ENCODE data around the gene ARFGAP2. TPM values are rescaled to one million over a fixed set of nuclear protein-coding genes. Genes with fewer than 3 reads are reported as not detected.

ARFGAP2 gene
- total RNA-seq, 1 experiment from 2014 or later = 73.5 TPM

DNA sequence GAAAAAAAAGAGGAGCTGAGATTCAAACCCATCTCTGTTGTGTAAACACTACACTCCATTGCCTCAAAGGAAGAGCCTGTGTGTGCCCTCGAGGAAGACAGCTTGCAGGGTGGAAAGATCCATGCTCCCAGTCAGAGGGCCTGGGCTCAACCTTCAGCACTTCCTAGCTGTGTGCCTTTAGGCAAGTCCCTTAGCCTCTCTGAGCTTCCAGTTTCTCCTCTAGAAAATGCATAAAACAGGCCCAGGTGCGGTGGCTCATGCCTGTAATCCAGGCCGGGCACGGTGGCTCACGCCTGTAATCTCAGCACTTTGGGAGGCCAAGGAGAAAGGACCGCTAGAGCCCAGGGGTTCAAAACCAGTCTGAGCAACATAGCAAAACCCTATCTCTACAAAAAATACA, 4.6 kb upstream of the ARFGAP2 start:
- BruUV-seq (replicated peaks) = no TSS peak
- TF ChIP-seq, protein P1, sequence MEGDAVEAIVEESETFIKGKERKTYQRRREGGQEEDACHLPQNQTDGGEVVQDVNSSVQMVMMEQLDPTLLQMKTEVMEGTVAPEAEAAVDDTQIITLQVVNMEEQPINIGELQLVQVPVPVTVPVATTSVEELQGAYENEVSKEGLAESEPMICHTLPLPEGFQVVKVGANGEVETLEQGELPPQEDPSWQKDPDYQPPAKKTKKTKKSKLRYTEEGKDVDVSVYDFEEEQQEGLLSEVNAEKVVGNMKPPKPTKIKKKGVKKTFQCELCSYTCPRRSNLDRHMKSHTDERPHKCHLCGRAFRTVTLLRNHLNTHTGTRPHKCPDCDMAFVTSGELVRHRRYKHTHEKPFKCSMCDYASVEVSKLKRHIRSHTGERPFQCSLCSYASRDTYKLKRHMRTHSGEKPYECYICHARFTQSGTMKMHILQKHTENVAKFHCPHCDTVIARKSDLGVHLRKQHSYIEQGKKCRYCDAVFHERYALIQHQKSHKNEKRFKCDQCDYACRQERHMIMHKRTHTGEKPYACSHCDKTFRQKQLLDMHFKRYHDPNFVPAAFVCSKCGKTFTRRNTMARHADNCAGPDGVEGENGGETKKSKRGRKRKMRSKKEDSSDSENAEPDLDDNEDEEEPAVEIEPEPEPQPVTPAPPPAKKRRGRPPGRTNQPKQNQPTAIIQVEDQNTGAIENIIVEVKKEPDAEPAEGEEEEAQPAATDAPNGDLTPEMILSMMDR (IDR thresholded peaks at IDR 0.05 in 2 of 3, conservative IDR thresholded peaks at IDR 0.05 in 1 of 3; ENCODE audit: borderline replicate concordance in 1 of 3, insufficient read depth in 1 of 3, low read depth in 2 of 3, low read length in 2 of 3) = no peak
- TF ChIP-seq CBX3 (IDR thresholded peaks at IDR 0.05; ENCODE audit: low read depth) (no peak), POLR2A (IDR thresholded peaks at IDR 0.05; ENCODE audit: borderline replicate concordance, extremely low read depth, insufficient read depth, insufficient read length) (no peak), RAD21 (IDR thresholded peaks at IDR 0.05; ENCODE audit: low read depth) (no peak), YY1 (IDR thresholded peaks at IDR 0.05; ENCODE audit: extremely low read depth, insufficient replicate concordance, low read depth, low read length) (no peak), SP1 (IDR thresholded peaks at IDR 0.05; ENCODE audit: low read depth) (no peak), SIN3A (IDR thresholded peaks at IDR 0.05; ENCODE audit: low read depth) (no peak), ZFX (IDR thresholded peaks at IDR 0.05) (no peak), CEBPB (IDR thresholded peaks at IDR 0.05; ENCODE audit: low read depth) (no peak), FOSL1 (IDR thresholded peaks at IDR 0.05; ENCODE audit: low read depth) (no peak), ZNF274 (IDR thresholded peaks at IDR 0.05; ENCODE audit: low read depth, low read length) (no peak), EZH2phosphoT487 (IDR thresholded peaks at IDR 0.05; ENCODE audit: borderline replicate concordance) (no peak), ELF1 (IDR thresholded peaks at IDR 0.05; ENCODE audit: borderline replicate concordance, low read depth) (no peak), EGR1 (IDR thresholded peaks at IDR 0.05; ENCODE audit: low read depth) (no peak)
- TF ChIP-seq, protein P2, sequence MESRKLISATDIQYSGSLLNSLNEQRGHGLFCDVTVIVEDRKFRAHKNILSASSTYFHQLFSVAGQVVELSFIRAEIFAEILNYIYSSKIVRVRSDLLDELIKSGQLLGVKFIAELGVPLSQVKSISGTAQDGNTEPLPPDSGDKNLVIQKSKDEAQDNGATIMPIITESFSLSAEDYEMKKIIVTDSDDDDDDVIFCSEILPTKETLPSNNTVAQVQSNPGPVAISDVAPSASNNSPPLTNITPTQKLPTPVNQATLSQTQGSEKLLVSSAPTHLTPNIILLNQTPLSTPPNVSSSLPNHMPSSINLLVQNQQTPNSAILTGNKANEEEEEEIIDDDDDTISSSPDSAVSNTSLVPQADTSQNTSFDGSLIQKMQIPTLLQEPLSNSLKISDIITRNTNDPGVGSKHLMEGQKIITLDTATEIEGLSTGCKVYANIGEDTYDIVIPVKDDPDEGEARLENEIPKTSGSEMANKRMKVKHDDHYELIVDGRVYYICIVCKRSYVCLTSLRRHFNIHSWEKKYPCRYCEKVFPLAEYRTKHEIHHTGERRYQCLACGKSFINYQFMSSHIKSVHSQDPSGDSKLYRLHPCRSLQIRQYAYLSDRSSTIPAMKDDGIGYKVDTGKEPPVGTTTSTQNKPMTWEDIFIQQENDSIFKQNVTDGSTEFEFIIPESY (IDR thresholded peaks at IDR 0.05; ENCODE audit: extremely low read depth, insufficient replicate concordance, low read length) = no peak
- TF ChIP-seq, protein P3, sequence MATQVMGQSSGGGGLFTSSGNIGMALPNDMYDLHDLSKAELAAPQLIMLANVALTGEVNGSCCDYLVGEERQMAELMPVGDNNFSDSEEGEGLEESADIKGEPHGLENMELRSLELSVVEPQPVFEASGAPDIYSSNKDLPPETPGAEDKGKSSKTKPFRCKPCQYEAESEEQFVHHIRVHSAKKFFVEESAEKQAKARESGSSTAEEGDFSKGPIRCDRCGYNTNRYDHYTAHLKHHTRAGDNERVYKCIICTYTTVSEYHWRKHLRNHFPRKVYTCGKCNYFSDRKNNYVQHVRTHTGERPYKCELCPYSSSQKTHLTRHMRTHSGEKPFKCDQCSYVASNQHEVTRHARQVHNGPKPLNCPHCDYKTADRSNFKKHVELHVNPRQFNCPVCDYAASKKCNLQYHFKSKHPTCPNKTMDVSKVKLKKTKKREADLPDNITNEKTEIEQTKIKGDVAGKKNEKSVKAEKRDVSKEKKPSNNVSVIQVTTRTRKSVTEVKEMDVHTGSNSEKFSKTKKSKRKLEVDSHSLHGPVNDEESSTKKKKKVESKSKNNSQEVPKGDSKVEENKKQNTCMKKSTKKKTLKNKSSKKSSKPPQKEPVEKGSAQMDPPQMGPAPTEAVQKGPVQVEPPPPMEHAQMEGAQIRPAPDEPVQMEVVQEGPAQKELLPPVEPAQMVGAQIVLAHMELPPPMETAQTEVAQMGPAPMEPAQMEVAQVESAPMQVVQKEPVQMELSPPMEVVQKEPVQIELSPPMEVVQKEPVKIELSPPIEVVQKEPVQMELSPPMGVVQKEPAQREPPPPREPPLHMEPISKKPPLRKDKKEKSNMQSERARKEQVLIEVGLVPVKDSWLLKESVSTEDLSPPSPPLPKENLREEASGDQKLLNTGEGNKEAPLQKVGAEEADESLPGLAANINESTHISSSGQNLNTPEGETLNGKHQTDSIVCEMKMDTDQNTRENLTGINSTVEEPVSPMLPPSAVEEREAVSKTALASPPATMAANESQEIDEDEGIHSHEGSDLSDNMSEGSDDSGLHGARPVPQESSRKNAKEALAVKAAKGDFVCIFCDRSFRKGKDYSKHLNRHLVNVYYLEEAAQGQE (IDR thresholded peaks at IDR 0.05; ENCODE audit: low read depth) = no peak
- intact Hi-C loops (cut with micrococcal nuclease) = no loop called here
- H3K4me2 ChIP-seq (ENCODE audit: low read length) = no peak overlapping the region
- RAD21 ChIA-PET (ENCODE audit: low non-redundant PET in 1 of 2, low total read pairs in 2 of 2, uncharacterized antibody in 2 of 2, unreplicated experiment in 2 of 2) = no interaction called here
- no peaks in the 10 kb centered on the region for H3K27me3 ChIP-seq (ENCODE audit: insufficient read depth, low read length)
- CTCF ChIA-PET = no interaction called here
- DNase-seq (ENCODE audit: low read depth, low spot score) (no peak), ATAC-seq (no peak)
- no peaks in the 10 kb centered on the region for H4K20me1 ChIP-seq (ENCODE audit: insufficient read depth)
- POLR2A ChIA-PET = no interaction called here
- no peaks in the 10 kb centered on the region for H3K9me3 ChIP-seq (ENCODE audit: control insufficient read depth in 1 of 2, insufficient read depth in 1 of 2, low read depth in 1 of 2, low read length in 2 of 2)
- no peaks in the 10 kb centered on the region for H3K9me2 ChIP-seq (ENCODE audit: insufficient read depth)
- H2AFZ ChIP-seq (ENCODE audit: low read depth, low read length, poor library complexity, severe bottlenecking) = no peak overlapping the region
- H3K79me2 ChIP-seq (ENCODE audit: insufficient read depth, low read length) = peaks cover 37% of the 10 kb centered on the region
- no peaks in the 10 kb centered on the region; a peak in 1 of 4 replicates for H3K36me3 ChIP-seq (ENCODE audit: control insufficient read depth in 1 of 2, insufficient read depth in 2 of 2, low read length in 2 of 2)
- H3K27ac ChIP-seq (ENCODE audit: low read depth, low read length) = no peak overlapping the region
- peaks cover 12 to 28% of the 10 kb centered on the region in 2 experiments; a peak in 3 of 4 replicates for H3K4me1 ChIP-seq (ENCODE audit: control insufficient read depth in 1 of 2, insufficient read depth in 2 of 2, low read length in 2 of 2)
- H3K4me3 ChIP-seq (replicated peaks in 1 of 2; ENCODE audit: low read depth in 1 of 2, low read length in 2 of 2) = no peak overlapping the region
- no peak overlapping the region for H3K9ac ChIP-seq (ENCODE audit: low read length)
